Stimulated activated CD4-positive, alpha-beta T cell treated with anti-CD3 and anti-CD28 coated beads, Interleukin-15, amount 100 ng/mL, for 24 hours (primary cell): ENCODE data around the gene CDC42BPA.
"Not testable (repeated sequence)": the region's sequence is repeated elsewhere in the genome, so short reads cannot be mapped to it uniquely, and the experiment has no call there.

Experiments
- DNase-seq: peaks from one replicate; pipeline ENCODE4 v3.0.0-alpha.2; 2020

CDC42BPA gene

DNA sequence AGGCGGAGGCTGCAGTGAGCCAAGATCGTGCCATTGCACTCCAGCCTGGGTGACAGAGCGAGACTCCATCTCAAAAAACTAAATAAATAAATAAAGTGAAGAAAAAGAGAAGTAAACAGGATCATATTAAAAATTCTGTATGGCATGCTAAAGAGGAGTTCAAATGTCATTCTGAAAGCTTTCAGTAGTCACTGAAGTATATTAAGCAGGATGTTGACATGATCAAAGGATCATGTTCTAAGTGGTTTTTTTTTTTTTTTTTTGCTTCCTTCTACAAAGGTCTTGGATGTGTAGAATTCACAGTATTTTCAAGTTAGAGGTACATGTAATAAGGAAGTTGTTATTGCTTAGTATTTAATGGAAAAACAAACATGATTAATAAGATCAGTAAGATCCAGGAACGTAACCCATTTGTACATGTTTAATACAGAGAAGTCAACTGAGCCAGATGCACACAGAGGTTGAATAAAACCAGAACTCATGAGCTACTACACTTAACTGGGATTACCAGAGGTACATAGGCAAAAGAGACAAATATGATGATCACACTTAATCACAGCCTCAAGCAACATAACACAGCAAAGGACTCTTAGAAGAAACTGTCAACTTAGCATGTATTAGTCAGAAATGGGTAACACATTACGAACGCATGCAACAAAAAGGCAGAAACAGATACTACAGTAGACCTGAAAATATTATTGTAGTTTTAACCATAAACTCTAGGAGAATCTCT lies 12.2 kb downstream of the CDC42BPA start:
- DNase-seq = no peak

DNA sequence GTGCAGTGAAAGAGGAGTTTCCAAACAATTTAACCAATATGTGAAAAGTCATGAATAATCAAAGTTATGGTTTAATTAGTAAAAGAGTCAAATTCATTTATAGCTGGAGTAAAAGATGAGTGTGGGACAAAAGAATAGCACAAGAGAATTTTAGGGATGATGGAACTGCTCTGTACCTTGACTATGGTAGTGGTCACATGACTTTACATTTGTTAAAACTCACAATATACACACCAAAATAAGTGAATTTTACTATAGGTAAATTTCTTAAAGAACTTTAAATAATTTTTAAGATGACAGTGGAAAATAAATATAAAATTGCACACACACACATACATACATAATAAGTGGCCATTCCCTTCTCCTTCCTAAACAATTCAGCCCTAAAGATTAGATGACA lies 13.6 kb downstream of the CDC42BPA start:
- DNase-seq = no peak

DNA sequence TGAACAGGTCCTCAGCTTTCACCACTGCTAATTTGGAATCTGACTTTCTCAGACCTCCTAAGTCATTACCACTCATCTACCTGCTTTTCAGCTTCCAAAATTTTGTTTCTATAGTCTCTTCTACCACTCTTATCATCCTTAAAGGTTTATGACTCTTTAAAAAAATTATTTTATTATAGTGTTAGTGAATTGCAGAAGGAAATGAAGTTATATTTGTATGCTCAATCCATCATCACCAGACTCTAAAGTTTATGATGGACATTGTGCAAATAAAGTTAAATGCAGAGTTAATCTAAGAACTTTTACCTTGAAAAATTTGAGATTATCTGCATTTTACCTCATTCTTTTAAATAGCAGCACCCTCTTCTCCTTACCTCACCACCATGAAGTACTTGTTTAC lies 14.6 kb downstream of the CDC42BPA start:
- no peak for DNase-seq

DNA sequence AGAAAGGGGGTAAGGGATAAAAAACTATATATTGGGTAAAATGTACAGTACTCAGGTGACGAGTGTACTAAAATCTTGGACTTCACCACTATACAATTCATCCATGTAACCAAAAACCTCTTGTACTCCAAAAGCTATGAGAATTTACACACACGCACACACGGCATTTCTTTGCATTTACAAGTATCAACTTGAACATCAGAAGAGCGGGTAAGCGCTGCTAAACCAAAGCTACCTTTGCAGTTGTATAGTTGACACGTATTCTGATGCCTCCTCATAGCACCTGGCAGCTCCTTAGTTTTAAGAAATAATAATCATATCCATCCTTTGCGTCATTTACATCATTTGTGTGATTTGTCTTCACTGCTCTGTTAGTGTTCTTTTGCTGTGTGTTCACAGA lies 17.6 kb downstream of the CDC42BPA start:
- no peak for DNase-seq

DNA sequence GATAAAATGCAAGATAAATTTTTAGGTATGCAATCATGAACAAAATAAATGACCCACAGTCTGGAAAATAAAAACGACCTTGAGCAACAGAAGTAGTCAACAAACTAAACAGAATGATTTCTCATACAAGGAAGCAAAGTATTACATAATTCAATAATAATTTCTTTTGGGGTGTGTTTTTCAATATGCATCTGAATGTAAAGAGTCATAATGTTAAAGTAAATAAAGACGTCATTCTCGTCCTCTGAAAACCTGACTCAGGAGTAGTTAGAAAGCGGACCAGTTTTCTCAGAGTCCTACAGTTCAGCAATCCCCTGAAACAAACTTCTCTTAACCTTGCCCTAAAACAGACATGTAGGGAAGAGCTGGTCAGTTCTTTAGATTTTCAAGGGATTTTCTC lies 18.6 kb downstream of the CDC42BPA start:
- no peak for DNase-seq

DNA sequence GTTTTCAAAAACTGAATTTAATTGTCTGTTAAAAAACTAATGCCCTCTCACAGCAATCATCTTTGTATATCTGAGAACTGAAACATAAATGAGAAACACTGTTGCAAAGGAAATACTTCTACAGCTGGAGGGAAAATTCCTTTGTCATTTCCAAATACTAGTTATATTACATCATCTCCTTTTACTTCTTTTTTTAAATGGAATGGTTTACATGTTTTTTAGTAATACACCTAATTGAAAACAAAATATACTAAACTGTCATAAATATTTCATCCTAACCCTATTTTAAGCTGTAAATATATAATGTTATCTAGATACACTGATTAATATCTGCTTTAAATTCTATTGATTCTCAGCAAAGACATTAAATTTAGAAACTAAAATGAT lies 19.1 kb downstream of the CDC42BPA start:
- no peak for DNase-seq

DNA sequence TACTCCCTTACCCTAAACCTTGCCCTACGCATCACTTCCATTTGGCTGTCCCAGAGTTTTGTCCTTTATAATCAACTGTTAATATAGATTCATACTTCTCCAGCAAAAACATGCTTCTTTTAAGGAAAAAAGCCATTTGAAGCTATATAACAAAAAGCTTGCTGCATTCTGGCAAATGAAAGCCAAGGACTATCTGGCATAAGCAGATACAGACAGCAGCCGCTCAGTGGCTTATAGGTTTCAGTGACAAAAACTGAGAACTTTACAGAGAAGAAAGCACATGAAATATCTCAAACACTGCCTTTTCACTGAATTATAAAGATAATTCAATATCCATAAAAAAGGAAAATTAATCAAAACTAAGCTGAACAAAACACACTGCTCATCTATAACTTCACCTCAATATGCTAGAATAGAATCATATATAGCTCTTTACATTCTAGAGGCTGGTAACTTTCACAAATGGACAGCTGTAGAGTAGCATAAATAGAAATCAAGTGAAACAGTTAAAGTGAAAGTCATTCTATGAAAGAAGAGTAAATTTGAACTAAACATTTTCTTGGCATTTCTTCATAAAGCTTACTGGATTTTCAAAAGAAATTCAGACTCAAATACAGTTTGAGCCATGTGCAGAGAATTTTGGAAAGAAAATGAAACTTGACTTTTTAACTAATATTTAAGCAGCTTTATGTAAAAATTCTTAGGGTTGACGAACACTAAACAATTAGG lies 19.6 kb downstream of the CDC42BPA start:
- no peak for DNase-seq

DNA sequence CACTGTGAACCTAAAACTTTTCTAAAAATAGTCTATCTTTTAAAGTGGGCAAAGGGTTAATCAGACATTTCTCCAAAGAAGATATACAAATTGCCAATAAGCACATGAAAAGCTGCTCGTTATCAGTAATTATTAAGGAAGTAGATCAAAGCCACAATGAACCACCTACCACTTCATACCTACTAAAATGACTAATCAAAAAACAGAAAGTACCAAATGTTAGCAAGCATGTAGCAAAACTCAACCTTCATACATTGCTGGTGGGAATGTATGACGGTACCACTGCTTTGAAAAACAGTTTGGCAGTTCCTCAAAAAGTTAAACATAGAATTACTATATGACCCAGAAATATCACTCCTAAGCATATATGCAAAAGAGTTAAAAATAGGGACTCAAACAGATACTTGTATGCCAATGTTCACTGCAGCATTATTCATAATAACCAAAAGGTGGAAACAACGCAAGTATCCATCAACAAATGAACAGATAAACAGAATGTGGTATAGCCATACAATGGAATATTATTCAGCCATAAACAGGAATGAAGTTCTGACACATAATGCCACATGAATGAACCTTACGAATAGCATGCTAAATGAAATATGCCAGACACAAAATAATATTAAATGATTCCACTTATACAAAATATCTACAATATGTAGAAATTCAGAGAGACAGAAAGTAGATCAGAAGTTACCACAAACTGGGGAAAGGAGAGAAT lies 21.1 kb downstream of the CDC42BPA start:
- DNase-seq = no peak

DNA sequence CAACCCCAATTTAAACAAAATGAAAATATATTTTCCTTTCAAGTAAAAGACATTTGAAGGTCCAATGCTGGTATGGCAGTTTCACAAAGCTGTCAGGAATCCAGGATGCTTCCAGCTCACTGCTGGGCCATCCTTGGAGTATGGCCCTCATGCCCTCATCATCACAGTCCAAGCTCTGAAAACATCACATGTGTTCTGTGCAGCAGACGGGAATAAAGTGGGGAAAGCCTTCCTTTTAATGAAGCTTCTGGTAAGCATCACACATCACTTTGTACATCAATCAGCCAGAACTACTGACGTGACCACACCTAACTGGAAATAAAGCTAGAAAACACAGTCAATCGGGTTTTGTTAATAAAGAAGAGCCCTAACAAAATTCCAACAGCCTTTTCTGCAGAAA lies 22.7 kb downstream of the CDC42BPA start:
- DNase-seq = no peak

DNA sequence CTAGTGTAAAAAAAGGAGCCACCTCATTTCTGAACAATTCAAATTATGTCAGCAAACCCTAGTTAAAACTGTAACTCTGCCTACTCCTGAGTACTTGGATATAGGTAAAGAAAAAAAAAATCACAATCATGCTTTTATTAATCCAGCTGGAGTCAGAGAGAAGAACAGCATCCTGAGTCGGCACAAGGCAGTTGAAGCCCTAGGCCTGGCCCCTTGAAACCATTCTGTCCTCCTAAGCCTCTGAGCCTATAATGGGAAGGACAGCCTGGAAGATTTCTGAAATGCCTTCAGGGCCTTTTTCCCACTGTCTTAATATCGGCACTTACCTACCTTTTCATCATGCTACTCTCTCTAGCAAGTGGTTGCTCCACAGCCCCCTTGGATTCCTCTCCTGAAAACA lies 32.5 kb downstream of the CDC42BPA start:
- DNase-seq = no peak

DNA sequence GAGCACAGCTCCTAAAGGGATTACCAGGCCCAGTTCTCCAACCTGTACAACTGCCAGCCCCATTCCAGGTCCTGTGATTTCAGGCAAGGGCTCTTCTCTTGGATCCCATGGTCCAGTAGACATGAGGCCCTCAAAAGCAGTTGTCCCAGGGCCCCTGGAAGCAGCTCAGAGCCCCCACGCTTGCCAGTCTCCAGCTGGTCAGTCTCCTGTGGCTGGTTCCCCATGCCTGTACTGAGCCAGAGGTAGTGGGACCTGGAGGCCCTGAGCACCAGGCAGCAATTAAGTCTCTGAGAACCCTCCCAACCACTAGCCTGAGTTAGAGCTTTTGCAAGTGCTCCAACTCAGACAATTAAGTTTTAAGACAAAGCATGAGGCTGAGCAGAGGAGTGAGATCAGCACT lies 36.9 kb downstream of the CDC42BPA start:
- DNase-seq = no peak

DNA sequence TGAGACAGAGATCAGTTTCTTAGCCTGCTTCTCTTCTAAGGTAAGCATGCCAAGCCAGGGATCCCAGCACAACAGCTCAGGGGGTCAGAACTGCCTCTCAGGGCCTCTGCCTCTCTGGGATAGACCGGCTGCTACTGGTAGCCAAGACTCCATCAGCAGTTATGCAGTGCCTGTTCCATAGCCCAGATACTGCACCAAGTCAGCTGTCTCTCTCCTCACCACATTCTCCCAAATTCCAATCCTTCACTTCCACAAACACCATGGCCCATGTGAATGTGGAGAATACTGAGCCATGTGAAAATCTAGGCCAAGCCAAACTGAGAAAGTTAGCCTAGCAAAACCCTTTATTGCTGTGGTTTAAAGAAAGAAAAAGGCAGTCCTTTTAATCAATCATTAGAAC lies 37.5 kb downstream of the CDC42BPA start:
- no peak for DNase-seq

DNA sequence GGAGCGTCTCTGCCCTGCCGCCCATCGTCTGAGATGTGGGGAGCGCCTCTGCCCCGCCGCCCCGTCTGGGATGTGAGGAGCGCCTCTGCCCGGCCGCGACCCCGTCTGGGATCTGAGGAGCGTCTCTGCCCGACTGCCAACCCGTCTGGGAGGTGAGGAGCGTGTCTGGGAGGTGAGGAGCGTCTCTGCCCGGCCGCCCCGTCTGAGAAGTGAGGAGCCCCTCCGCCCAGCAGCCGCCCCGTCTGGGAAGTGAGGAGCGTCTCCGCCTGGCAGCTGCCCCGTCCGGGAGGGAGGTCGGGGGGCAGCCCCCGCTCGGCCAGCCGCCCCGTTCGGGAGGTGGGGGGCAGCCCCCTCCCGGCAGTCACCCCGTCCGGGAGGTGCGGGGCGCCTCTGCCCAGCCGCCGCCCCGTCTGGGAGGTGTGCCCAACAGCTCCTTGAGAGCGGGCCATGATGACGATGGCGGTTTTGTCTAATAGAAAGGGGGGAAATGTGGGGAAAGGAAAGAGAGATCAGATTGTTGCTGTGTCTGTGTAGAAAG lies 42.1 kb downstream of the CDC42BPA start:
- not testable (repeated sequence) for DNase-seq

DNA sequence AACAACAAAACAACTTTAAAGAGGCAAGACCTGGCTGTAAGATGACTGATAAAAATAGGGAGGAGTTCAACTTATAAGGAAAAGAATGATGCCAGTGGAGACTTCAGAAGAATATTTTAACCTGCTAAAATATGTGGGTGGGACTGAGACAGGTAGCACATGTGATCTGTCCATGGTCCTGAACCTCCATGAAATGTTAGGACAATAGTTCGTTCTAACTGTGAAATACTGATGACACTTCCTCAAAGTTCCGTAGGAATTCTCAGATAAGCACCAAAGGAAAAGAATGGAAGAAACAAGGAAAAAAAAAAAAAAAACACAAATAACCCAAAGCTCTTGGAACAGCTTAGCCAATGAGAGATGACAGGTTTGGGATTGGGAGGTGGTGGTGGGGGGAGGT lies 44.7 kb downstream of the CDC42BPA start:
- DNase-seq = no peak

DNA sequence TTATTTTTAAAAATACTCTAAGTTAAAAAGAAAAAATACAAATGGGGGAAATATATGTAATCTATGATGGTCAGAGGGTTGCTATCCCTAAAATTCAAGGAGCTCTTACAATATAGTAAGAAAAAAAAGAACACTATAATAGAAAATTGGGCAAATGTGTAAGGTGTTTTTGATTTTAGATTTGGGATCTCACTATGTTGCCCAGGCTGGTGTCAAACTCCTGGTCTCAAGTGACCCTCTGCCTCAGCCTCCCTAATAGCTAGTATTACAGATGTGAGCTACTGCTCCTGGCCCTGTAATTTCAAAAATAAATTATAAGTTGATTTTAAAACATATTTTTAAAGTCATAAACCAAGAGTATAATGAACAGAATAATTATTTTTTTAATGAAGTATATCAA lies 45.9 kb downstream of the CDC42BPA start:
- no peak for DNase-seq

DNA sequence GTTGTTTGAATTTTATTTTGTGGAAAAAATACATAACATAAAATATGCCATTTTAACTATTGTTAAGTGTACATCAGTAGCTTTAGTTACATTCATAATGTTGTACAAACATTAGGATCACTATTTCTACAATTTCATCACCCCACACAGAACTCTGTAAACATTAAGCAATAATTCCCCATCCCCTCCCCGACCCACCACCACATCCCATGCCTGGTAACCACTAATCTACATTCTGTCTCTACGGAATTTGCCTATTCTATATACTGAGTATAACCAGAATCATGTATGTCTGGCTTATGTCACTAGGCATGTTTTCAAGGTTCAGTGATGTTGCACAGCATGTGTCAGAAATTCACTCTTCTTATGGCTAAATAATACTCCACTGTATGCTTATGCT lies 47.7 kb downstream of the CDC42BPA start:
- DNase-seq = no peak

DNA sequence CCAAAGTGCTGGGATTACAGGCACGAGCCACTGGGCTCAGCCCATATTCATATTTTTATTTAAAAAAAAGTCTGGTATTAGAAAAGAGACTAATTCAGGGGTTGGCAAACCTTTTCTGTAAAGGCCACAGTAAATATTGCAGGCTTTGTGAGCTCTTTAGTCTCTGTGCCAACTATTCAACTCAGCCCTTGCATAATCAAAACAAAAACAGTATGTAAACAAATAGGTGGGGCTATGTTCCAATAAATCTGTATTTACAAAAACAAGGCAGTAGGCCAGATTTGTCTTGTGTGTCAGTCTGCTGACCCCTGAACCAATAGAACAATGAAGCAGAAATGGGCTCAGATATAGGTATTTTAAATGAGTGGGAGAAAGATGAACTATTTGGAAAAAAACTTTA lies 49.3 kb downstream of the CDC42BPA start:
- no peak for DNase-seq

DNA sequence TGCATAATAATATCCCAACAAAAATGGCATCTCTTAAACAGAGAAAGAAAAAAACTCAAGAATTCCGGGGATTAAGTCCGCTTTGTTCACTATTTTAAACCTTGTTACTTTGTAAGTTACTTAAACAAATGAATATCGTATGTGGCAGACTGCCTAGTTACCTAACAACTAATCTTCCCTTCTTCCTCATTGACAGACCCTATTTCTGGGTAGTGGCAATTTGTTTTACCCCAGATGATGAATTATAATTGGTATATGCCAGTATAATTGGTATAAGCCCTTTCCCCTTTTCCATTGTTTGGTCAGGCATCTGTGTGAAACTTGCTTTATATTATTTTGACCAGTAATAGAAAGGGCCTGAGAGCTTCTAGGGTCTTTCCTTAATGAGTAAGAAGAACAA lies 52.4 kb downstream of the CDC42BPA start:
- no peak for DNase-seq

DNA sequence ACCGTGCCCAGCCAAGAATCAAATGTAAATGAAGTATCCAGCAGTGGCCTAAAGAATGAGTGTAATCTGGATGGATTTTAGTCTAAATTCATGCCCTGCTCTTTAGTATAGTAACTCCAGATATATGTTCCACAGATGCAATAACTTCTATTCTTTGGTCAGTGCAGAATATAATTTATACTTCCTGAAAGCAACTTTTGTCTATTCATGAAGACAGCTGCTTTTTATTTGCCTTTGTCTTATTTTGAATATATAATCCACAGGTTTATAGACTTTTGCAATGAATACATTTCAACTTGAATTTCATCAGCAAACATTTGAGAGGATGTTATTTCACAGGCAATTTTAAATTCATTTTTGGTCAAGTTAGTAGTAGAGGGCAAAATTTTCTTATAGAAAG lies 54.4 kb downstream of the CDC42BPA start:
- no peak for DNase-seq

DNA sequence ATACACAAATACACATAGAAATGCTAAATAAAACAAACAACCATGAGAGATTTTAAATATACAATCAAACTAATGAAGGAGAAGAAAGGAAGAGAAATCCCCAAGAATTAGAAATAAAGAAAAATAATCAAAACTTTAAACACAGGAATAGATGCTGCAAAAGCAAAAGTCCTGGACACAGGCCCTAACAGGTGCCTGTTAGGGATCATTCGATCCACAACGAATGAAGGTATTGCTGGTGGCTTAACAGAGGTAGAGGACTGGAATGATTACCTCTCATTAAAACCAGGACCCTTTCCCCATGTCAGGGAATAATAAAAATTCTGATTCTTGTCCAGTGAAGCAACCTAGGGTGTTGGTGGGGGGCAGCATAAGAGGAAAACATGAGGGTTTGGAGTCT lies 56.8 kb downstream of the CDC42BPA start:
- no peak for DNase-seq

DNA sequence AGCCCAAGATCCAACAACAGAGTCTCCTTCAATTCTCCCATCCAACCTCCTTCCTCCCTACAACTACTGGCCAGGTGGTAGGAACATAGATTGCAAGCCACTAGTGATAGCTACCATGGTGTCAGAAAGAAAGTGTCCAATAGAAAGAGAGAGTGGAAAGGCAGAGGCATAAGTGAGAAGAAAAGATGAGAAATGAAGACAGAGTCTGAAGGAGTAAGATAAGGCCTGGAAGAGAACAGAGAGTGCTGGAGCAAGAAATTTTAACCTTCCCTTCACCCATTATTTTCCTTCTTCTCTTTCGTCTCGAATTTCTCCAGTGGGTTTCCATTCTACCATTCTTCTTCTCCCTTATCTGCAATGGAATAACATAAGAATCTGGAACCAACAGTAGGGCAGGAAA lies 57.9 kb downstream of the CDC42BPA start:
- DNase-seq = no peak

DNA sequence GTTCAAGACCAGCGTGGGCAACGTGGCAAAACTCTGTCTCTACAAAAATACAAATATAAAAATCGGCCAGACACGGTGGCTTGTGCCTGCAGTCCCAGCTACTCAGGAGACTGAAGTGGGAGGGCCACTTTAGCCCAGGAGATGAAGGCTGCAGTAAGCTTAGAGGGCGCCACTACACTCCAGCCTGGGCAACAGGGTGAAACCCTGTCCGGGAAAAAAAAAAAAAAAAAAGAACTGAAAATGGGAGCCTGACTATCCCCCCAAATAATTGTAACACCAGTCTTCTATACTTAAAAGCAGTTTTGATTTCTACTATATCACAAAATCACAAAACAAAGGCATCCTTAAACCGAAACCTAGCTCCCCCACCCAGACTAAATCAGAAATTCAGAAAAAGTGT lies 60.3 kb downstream of the CDC42BPA start:
- no peak for DNase-seq

DNA sequence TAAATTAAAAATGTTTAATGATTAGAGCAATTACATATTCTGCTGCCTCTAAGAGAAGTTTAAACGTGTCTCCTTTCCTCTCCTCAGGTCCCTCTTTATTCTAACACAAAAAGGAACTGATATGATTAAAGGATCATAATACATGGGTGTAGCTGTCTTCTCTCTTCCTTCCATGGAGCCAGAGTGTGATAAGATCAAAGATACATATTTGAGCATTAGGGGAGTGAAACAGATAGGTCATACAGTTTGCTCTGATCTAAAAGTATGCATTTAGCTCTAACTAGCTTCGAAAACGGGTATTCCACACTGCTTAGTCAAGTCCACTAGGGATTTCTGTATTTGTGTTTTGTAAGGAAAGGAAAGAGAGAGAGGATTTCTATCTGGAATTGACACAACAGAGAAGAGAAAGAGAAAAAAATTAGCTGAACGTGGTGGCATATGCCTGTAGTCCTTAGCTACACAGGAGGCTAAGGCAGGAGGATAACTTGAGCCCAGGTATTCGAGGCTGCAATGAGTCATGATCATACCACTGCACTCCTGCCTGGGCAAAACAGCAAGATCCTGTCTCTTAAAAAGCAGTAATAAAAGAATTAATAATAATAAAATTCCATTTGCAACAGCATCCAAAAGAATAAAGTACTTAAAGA lies 63.1 kb downstream of the CDC42BPA start:
- no peak for DNase-seq
